NOMO-1 (cell line): Measurements from ENCODE around the gene TMEM171.
A peak's percentile ranks its signal among the peaks of the same experiment; 100 is the strongest.

Experiments
- DNase-seq, 2 experiments: peaks; one replicate each; lab custom pipeline; 2025; ENCODE audit not compliant: unreplicated experiment in 2 of 2; lab: John Stamatoyannopoulos, UW

The TMEM171 gene

GRCh38 chr5:73119451-73120157 lies 771 bp upstream of the TMEM171 start:
- DNase-seq = no peak

DNA sequence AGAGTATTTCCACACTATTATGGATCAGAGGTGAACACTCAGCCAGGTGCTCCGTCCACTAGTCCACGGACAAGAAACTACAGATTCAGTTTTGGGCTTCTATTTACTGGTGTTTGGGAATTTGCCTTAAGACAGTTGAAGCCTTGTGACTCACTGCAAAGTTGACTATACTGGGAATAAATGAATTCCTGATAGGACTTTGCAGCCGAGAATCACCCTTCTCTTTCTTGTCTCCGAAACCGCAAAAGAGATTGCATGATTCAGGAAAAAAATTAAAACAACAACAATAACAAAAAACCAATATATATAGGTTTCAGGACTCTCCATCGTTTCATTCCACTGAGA lies 716 bp downstream of the TMEM171 start:
- DNase-seq = no peak

- DNase-seq = no peak
Observed at GRCh38 chr5:73122875-73123810, 2.8 kb downstream of the TMEM171 start.

- DNase-seq = no peak
Observed at GRCh38 chr5:73125289-73125688, 4.9 kb downstream of the TMEM171 start.

GRCh38 chr5:73126381-73126780 lies 6.0 kb downstream of the TMEM171 start:
- DNase-seq = no peak

- DNase-seq = no peak
Observed at GRCh38 chr5:73126957-73127356, 6.6 kb downstream of the TMEM171 start.

DNA sequence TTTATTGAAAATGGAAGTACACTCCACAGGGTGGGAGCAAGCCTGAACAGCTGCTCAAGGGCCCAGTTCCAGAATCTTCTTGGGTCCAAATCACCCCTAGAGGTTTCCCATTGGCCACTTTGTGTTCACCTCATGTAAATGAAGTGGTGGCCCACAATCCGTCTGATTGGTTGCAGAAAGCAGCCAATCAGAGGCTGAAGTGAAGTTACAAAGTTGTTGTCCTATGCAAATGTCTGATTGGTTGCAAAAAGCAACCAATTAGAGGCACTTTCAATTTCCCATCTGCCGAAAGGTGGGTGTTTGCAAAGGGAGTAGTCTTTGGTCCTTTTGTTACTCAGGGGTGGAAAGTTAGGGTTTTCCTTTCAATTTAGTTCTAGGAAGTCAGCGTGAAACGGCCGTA lies 8.8 kb downstream of the TMEM171 start:
- DNase-seq = no peak

GRCh38 chr5:73130811-73131210 lies 10.4 kb downstream of the TMEM171 start:
- no peak for DNase-seq

GRCh38 chr5:73131711-73132425 lies 11.5 kb downstream of the TMEM171 start:
- DNase-seq = no peak

- no peak for DNase-seq
Observed at GRCh38 chr5:73132759-73133158, 12.4 kb downstream of the TMEM171 start.

DNA sequence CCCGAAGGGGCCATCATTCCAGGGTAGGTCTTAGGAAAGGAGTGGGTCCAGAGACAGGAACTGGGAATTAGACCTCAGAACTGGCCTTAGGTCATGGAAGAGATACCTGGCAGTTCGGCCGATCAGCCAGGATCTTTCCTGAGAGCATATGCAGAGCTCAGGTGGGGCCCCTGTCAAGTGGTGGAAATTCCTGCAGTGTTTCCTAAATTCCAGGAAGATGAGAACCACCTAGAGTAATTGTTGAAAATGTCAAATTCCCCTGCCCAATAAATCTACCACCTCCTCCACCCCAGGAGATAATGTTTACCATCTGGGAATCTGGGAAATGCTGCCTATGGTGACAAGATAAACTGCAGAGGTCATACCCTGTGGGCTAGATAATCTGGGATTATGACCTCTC lies 14.6 kb downstream of the TMEM171 start:
- DNase-seq = no peak

- DNase-seq = peak in 1 of 2 experiments; percentile 19
Observed at GRCh38 chr5:73135429-73136054, 15.2 kb downstream of the TMEM171 start.

DNA sequence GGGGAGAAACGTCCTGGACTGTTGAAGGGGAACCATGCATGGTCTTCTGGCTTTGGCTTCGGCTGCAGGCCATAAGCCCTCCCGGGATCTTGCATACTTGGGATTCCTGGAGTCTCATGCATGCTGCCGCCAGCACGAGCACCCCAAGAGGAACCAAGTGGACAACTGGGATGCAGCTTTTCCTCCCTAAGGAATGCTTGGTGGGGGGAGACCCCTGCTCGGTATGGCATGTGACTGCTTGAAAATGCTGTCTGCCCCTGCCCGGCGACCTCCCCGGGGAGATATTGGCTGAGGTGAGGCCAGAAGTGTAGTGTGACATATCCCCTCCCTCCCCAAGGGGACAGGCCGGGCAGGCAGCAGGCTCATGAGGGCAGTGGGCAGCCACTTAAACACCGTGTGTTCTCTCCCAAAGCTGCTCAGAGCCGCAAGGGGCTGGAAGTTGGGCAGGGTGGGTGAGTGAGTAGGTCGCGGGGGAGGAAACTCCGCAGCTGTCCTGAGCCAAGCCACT lies 15.7 kb downstream of the TMEM171 start:
- DNase-seq = no peak

- DNase-seq = no peak
Observed at GRCh38 chr5:73137563-73138530, 17.5 kb downstream of the TMEM171 start.

- no peak for DNase-seq
Observed at GRCh38 chr5:73139485-73139884, 19.1 kb downstream of the TMEM171 start.

GRCh38 chr5:73140801-73141200 lies 20.4 kb downstream of the TMEM171 start:
- DNase-seq = no peak

GRCh38 chr5:73142035-73142434 lies 21.7 kb downstream of the TMEM171 start:
- no peak for DNase-seq

- DNase-seq = no peak
Observed at GRCh38 chr5:73143716-73144115, 23.3 kb downstream of the TMEM171 start.

GRCh38 chr5:73149540-73149939 lies 29.2 kb downstream of the TMEM171 start:
- DNase-seq = no peak

DNA sequence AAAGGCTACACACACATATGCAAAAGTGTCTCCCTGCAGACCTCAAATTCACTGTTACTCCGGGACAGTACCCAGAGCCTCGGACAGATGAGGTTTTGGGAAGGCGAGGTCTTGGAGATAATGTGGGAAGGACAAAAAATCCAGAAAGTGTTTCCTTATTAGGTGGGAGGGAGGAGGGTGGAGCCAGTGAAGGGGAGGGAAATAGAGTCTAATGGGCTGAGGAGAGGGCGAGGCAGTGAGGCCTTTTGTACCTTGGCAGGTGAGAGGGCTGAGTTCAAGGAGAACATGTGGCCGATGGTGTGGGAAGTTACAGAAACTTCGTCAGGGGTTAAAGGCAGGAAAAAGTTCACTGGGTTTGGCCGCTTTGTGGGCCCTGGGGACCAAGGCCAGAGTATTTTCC lies 30.5 kb downstream of the TMEM171 start:
- DNase-seq = no peak
